SK-N-SH (cell line): ENCODE results near the gene DNAJC18. TPM values are rescaled to one million over a fixed set of nuclear protein-coding genes. Genes with fewer than 3 reads are reported as not detected.
A peak's percentile ranks its signal among the peaks of the same experiment; 100 is the strongest.

Experiments used
- CTCF ChIA-PET: fragments of 300-600, 350-600 bp; formaldehyde crosslinking; extraction: SDS; loops from one replicate; lab custom pipeline; 2021; lab: Yijun Ruan, JAX
- POLR2A ChIA-PET: fragments of 350-600 bp; sonication (Branson Sonifier 250); formaldehyde crosslinking; extraction: SDS; loops from one replicate; lab custom pipeline; 2020; ENCODE audit warnings: antibody characterized with exemption, inconsistent platforms; lab: Yijun Ruan, JAX
- DNase-seq: peaks from one replicate; pipeline ENCODE4 v3.0.0; 2012
- H2AFZ ChIP-seq: fragments of 200-600 bp; sonication (generic); 2 replicates; pipeline ENCODE4 v1.8.1; 2016; ENCODE audit warnings: antibody characterized with exemption, mild to moderate bottlenecking, low read depth
- H3F3A ChIP-seq: fragments of 200-600 bp; sonication (generic); replicated peaks from 2 replicates; pipeline ENCODE3; 2016; ENCODE audit warnings: antibody characterized with exemption, mild to moderate bottlenecking; ENCODE audit not compliant: insufficient read depth
- H3K27ac ChIP-seq, 2 experiments: fragments of 200-500 bp in 1 of 2; fragments of 200-600 bp in 1 of 2; sonication (Bioruptor generic) in 1 of 2; sonication (generic), shearing (Covaris generic) in 1 of 2; 2 replicates each; pipeline versions ENCODE4 v1.5.1 to v1.6.1; 2014 to 2016; ENCODE audit warnings: low read depth in 2 of 2, inconsistent platforms in 1 of 2, low read length in 1 of 2, mild to moderate bottlenecking in 1 of 2, mixed read lengths in 1 of 2
- H3K27me3 ChIP-seq: fragments of 200-600 bp; sonication (generic), shearing (Covaris generic); 2 replicates; pipeline ENCODE4 v1.6.1; 2016; ENCODE audit warnings: mixed run types; ENCODE audit not compliant: insufficient read depth
- H3K36me3 ChIP-seq, 2 experiments: fragments of 200-500 bp in 1 of 2; fragments of 200-600 bp in 1 of 2; sonication (Bioruptor generic) in 1 of 2; sonication (generic) in 1 of 2; replicated peaks in 1 of 2; 2 replicates each; pipeline versions ENCODE3 to v1.5.1; 2014 to 2016; ENCODE audit warnings: low read length in 1 of 2, mild to moderate bottlenecking in 1 of 2; ENCODE audit not compliant: insufficient read depth in 2 of 2, control insufficient read depth in 1 of 2
- H3K4me1 ChIP-seq, 2 experiments: fragments of 200-500 bp in 1 of 2; fragments of 200-600 bp in 1 of 2; sonication (Bioruptor generic) in 1 of 2; sonication (generic), shearing (Covaris generic) in 1 of 2; 2 replicates each; pipeline versions ENCODE4 v1.5.1 to v1.6.1; 2014 to 2016; ENCODE audit warnings: low read depth in 1 of 2, low read length in 1 of 2, mixed run types in 1 of 2; ENCODE audit not compliant: insufficient read depth in 2 of 2, control insufficient read depth in 1 of 2
- H3K4me2 ChIP-seq: fragments of 200-600 bp; sonication (generic), shearing (Covaris generic); 2 replicates; pipeline ENCODE4 v1.6.1; 2017; ENCODE audit warnings: mixed run types
- H3K4me3 ChIP-seq, 2 experiments: fragments of 200-500 bp in 1 of 2; fragments of 200-600 bp in 1 of 2; sonication (Bioruptor generic) in 1 of 2; sonication (generic), shearing (Covaris generic) in 1 of 2; 2 replicates each; pipeline versions ENCODE4 v1.5.1 to v1.8.1; 2014 to 2016; ENCODE audit warnings: low read depth in 2 of 2, inconsistent platforms in 1 of 2, low read length in 1 of 2, mild to moderate bottlenecking in 1 of 2, mixed read lengths in 1 of 2, moderate library complexity in 1 of 2
- H3K79me2 ChIP-seq: fragments of 200-600 bp; sonication (generic); 2 replicates; pipeline ENCODE4 v1.8.1; 2017; ENCODE audit warnings: mild to moderate bottlenecking; ENCODE audit not compliant: insufficient read depth
- H3K9ac ChIP-seq: fragments of 200-600 bp; sonication (generic); 2 replicates; pipeline ENCODE4 v1.6.1; 2017; ENCODE audit warnings: mixed run types
- H3K9me2 ChIP-seq: fragments of 200-600 bp; sonication (generic); 2 replicates; pipeline ENCODE4 v1.6.1; 2017; ENCODE audit warnings: mixed run types
- H3K9me3 ChIP-seq: fragments of 200-600 bp; sonication (generic); 2 replicates; pipeline ENCODE4 v1.6.1; 2017; ENCODE audit warnings: mixed run types, mild to moderate bottlenecking, moderate library complexity
- H4K20me1 ChIP-seq: fragments of 200-600 bp; sonication (generic); 2 replicates; pipeline ENCODE4 v1.6.1; 2017; ENCODE audit warnings: mild to moderate bottlenecking, mixed run types; ENCODE audit not compliant: insufficient read depth
- CHD2 ChIP-seq: fragments of 150-350 bp; IDR thresholded peaks from 2 replicates; pipeline ENCODE4 v1.6.1; 2018; ENCODE audit warnings: low read length; ENCODE audit not compliant: partially characterized antibody
- EP300 ChIP-seq, 2 experiments: IDR thresholded peaks; 2 replicates each; pipeline versions ENCODE4 v1.4.0 to v1.6.1; 2012; ENCODE audit warnings: borderline replicate concordance in 1 of 2, low read depth in 1 of 2, low read length in 1 of 2
- EZH2phosphoT487 ChIP-seq: fragments of 200-600 bp; sonication (generic); IDR thresholded peaks from 2 replicates; pipeline ENCODE4 v1.6.1; 2017; ENCODE audit warnings: low read depth, mixed run types, mild to moderate bottlenecking, antibody characterized with exemption, moderate library complexity, borderline replicate concordance
- FOSL2 ChIP-seq: IDR thresholded peaks from 2 replicates; pipeline ENCODE4 v1.4.0; 2012; ENCODE audit warnings: low read depth, mild to moderate bottlenecking, moderate library complexity, borderline replicate concordance
- FOXJ3 ChIP-seq: sonication (generic); formaldehyde crosslinking; IDR thresholded peaks from 2 replicates; pipeline ENCODE4 v1.5.1; 2020; ENCODE audit warnings: mild to moderate bottlenecking, missing genetic modification reagents
- FOXM1 ChIP-seq: IDR thresholded peaks from 2 replicates; pipeline ENCODE4 v1.4.0; 2012; ENCODE audit warnings: low read depth, mild to moderate bottlenecking
- GABPA ChIP-seq: IDR thresholded peaks from 2 replicates; pipeline ENCODE4 v1.4.0; 2012; ENCODE audit warnings: low read depth, mild to moderate bottlenecking
- GATA2 ChIP-seq: sonication (generic); formaldehyde crosslinking; IDR thresholded peaks from 2 replicates; pipeline ENCODE4 v1.5.0; 2020; ENCODE audit warnings: mild to moderate bottlenecking, missing genetic modification reagents
- IRF3 ChIP-seq: fragments of 150-350 bp; IDR thresholded peaks from 2 replicates; pipeline ENCODE4 v1.6.1; 2016; ENCODE audit warnings: mild to moderate bottlenecking, low read depth, low read length
- MAX ChIP-seq: IDR thresholded peaks from 2 replicates; pipeline ENCODE4 v1.4.0; 2012; ENCODE audit warnings: low read depth
- NFIC ChIP-seq: IDR thresholded peaks from 2 replicates; pipeline ENCODE4 v1.4.0; 2012; ENCODE audit warnings: borderline replicate concordance
- RAD21 ChIP-seq: IDR thresholded peaks from 2 replicates; pipeline ENCODE4 v1.6.1; 2012; ENCODE audit warnings: mild to moderate bottlenecking, low read length
- REST ChIP-seq: IDR thresholded peaks from 2 replicates; pipeline ENCODE4 v1.6.1; 2012; ENCODE audit warnings: mild to moderate bottlenecking, low read depth, low read length, moderate library complexity
- RFX5 ChIP-seq: IDR thresholded peaks from 2 replicates; pipeline ENCODE4 v1.6.1; 2012; ENCODE audit warnings: mild to moderate bottlenecking, improper control_type of control experiment, low read length
- SIN3A ChIP-seq: IDR thresholded peaks from 2 replicates; pipeline ENCODE4 v1.6.1; 2012; ENCODE audit warnings: low read depth, mild to moderate bottlenecking, low read length, moderate library complexity, borderline replicate concordance
- SMC3 ChIP-seq: IDR thresholded peaks from 2 replicates; pipeline ENCODE4 v1.6.1; 2012; ENCODE audit warnings: low read depth, low read length, improper control_type of control experiment
- TEAD4 ChIP-seq: IDR thresholded peaks from 2 replicates; pipeline ENCODE4 v1.4.0; 2012; ENCODE audit warnings: mild to moderate bottlenecking, borderline replicate concordance; ENCODE audit not compliant: insufficient read depth
- WGBS: methylation state at CpG from one replicate; pipeline ENCODE4 v1.1.6; 2017; ENCODE audit warnings: low lambda C conversion rate; 5-methylcytosine and 5-hydroxymethylcytosine counted together
- polyA plus RNA-seq, 3 experiments: library from polyadenylated mRNA; depleted of rRNA; stranded (reverse); fragments of >200 nt; gene quantifications; 2 replicates each; pipeline ENCODE4 v1.2.3, GENCODE V29; 2012

The DNAJC18 gene
- polyA plus RNA-seq, 1 of the 3 experiments (the other 2 are of a cell fraction) = 7.4 TPM

GRCh38 chr5:139406963-139407362 is 32.4 kb downstream of the DNAJC18 start:
- Histone ChIP-seq H3F3A (peaks cover 8% of the 10 kb centered on the region), H3K9me3 (no peaks in the 10 kb centered on the region), H3K4me3 (no peak overlapping the region), H3K9ac (no peak overlapping the region), H3K9me2 (no peaks in the 10 kb centered on the region), H3K4me2 (no peak overlapping the region), H3K36me3 (peaks cover 0 to 4% of the 10 kb centered on the region in 2 experiments), H3K27ac (no peak overlapping the region), H3K4me1 (peaks cover 0 to 27% of the 10 kb centered on the region in 2 experiments; a peak in 1 of 4 replicates), H3K27me3 (no peaks in the 10 kb centered on the region), H4K20me1 (no peaks in the 10 kb centered on the region), H2AFZ (no peak overlapping the region), H3K79me2 (no peaks in the 10 kb centered on the region)
- DNase-seq = no peak
- WGBS = 87% methylated on average over 2 of the region's 2 CpGs
- CTCF ChIA-PET = interaction anchor here (0.9 to 1.3 kb wide), 2 partner anchors 11 to 15 kb away, joined by 5 read pairs; no protein-coding TSS in a partner anchor
- POLR2A ChIA-PET = no interaction called here
- TF ChIP-seq RFX5 = no peak
- no peak for TF ChIP-seq CHD2
- TF ChIP-seq MAX = no peak
- no peak for TF ChIP-seq SMC3
- TF ChIP-seq GABPA = no peak
- TF ChIP-seq TEAD4 = no peak
- no peak for TF ChIP-seq FOXJ3 (CRISPR knock-in tag)
- no peak for TF ChIP-seq FOXM1
- TF ChIP-seq EZH2phosphoT487 = no peak
- no peak for TF ChIP-seq SIN3A

- Histone ChIP-seq H3K79me2 (no peaks in the 10 kb centered on the region), H4K20me1 (no peaks in the 10 kb centered on the region), H3K9me2 (no peaks in the 10 kb centered on the region), H3K4me3 (peak overlapping the region in 1 of 2 experiments; percentile 57; a peak in 2 of 4 replicates), H3K4me2 (peak overlapping the region; percentile 76), H3K36me3 (peaks cover 0 to 2% of the 10 kb centered on the region in 2 experiments), H3K9me3 (no peaks in the 10 kb centered on the region), H3K4me1 (peaks cover 0 to 14% of the 10 kb centered on the region in 2 experiments; a peak in 1 of 4 replicates), H3K27me3 (no peaks in the 10 kb centered on the region), H3K27ac (peak overlapping the region; percentile 83 to 94), H3K9ac (peak overlapping the region; percentile 74; the same call in 1 of the 2 replicates), H2AFZ (peak overlapping the region; percentile 82), H3F3A (peaks cover 8% of the 10 kb centered on the region)
- TF ChIP-seq REST (no peak), FOXJ3 (CRISPR knock-in tag) (no peak), NFIC (no peak), EP300 (IDR thresholded peaks at IDR 0.05; ENCODE audit: borderline replicate concordance in 1 of 2, low read depth in 1 of 2, low read length in 1 of 2) (no peak), FOSL2 (no peak), GATA2 (CRISPR knock-in tag) (no peak), RFX5 (no peak), RAD21 (no peak), IRF3 (no peak), SMC3 (no peak)
- ChIA-PET POLR2A (interaction anchor here (0.6 to 1.1 kb wide), 3 partner anchors 10 to 156 kb away, joined by 3 to 4 read pairs (median 3); partner anchors contain the start of gene PROB1), CTCF (interaction anchor here (0.6 to 3.4 kb wide), 5 partner anchors 12 to 109 kb away, joined by 3 to 29 read pairs (median 7); partner anchors contain the start of genes MZB1 and PROB1)
- DNase-seq = no peak
- WGBS = 86% methylated on average over 5 of the region's 5 CpGs
Measured at GRCh38 chr5:139404484-139404840, 34.9 kb downstream of the DNAJC18 start.
